ENCODE data around the gene ZNF630.
"Not testable (repeated sequence)": the region's sequence is repeated elsewhere in the genome, so short reads cannot be mapped to it uniquely, and the experiment has no call there.

The ZNF630 gene

DNA sequence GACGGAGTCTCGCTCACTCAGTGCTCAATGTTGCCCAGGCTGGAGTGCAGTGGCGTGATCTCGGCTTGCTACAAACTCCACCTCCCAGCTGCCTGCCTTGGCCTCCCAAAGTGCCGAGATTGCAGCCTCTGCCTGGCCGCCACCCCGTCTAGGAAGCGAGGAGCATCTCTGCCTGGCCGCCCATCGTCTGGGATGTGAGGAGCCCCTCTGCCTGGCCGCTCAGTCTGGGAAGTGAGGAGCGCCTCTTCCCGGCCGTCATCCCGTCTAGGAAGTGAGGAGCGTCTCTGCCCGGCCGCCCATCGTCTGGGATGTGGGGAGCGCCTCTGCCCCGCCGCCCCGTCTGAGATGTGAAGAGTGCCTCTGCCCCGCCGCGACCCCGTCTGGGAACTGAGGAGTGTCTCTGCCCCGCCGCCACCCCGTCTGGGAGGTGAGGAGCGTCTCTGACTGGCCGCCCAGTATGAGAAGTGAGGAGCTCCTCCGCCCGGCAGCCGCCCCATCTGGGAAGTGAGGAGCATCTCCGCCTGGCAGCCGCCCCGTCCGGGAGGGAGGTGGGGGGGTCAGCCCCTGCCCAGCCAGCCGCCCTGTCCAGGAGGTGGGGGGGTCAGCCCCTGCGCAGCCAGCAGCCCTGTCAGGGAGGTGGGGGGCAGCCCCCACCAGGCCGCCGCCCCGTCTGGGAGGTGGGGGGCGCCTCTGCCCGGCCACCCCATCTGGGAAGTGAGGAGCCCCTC is 54.7 kb downstream of the ZNF630 start:
- not testable (repeated sequence) for H3K27ac ChIP-seq (ENCODE audit: insufficient read depth, low read depth, low read length, poor library complexity, severe bottlenecking); H3K27me3 ChIP-seq (ENCODE audit: control insufficient read depth, insufficient read depth, low read length, poor library complexity, severe bottlenecking); H3K4me1 ChIP-seq (ENCODE audit: control insufficient read depth, insufficient read depth, low read length); H3K4me3 ChIP-seq (ENCODE audit: insufficient read depth, low read depth, low read length); H3K9me3 ChIP-seq (ENCODE audit: control insufficient read depth, low read length); H3K36me3 ChIP-seq (ENCODE audit: control insufficient read depth, insufficient read depth, low read length)
- 94 to 95% methylated on average over 24 to 30 of the region's 46 CpGs for WGBS, 2 experiments

DNA sequence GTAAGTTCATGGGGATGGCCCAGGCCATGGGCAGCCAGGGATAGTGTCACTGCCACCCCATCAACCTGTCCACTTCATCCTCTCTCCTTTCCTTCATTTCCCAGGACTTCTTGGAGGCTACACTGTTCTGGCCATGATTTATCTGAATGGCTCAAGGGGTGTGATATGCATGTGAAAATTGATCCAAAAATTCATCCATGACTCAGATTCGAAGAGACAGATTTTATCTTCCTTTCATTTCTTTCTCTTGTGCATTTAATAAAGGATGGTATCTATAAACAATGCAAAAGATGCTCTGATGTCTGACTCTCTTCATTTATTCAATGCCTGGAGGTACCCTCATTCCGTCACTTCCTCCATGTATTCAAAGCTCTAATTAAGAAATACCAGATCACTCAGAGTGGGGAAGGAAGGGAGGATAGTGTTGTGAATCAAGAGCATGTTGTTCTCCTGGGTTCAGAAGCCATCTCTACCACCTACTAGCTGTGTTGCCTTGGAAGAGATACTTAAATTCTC is 61.9 kb downstream of the ZNF630 start:
- not testable (repeated sequence) for H3K9me3 ChIP-seq (ENCODE audit: control insufficient read depth, low read length); H3K4me3 ChIP-seq (ENCODE audit: insufficient read depth, low read depth, low read length); H3K27me3 ChIP-seq (ENCODE audit: control insufficient read depth, insufficient read depth, low read length, poor library complexity, severe bottlenecking); H3K4me1 ChIP-seq (ENCODE audit: control insufficient read depth, insufficient read depth, low read length); H3K27ac ChIP-seq (ENCODE audit: insufficient read depth, low read depth, low read length, poor library complexity, severe bottlenecking); H3K36me3 ChIP-seq (ENCODE audit: control insufficient read depth, insufficient read depth, low read length)
- WGBS, 2 experiments: no CpG with 5 or more reads among the region's 2 CpGs

Measured in ectodermal cell (in vitro differentiated cells).